NOMO-1 treated with DMSO at 0.1 percent for 48 hours (cell line): Measurements from ENCODE around the gene DCLK1.

Experiments
- DNase-seq: peaks from one replicate; lab custom pipeline; 2025; ENCODE audit not compliant: unreplicated experiment; lab: John Stamatoyannopoulos, UW

The DCLK1 gene

GRCh38 chr13:35794734-35795389, 336.3 kb downstream of the DCLK1 start:
- no peak for DNase-seq

GRCh38 chr13:35793823-35794222, 337.4 kb downstream of the DCLK1 start:
- DNase-seq = no peak

GRCh38 chr13:35792911-35793310, 338.3 kb downstream of the DCLK1 start:
- DNase-seq = no peak

GRCh38 chr13:35792021-35792420, 339.2 kb downstream of the DCLK1 start:
- no peak for DNase-seq

GRCh38 chr13:35791184-35791851, 339.9 kb downstream of the DCLK1 start:
- no peak for DNase-seq

GRCh38 chr13:35789335-35790165, 341.6 kb downstream of the DCLK1 start:
- DNase-seq = peak; percentile 1

- DNase-seq = no peak
These were observed 343.2 kb downstream of the DCLK1 start for GRCh38 chr13:35787937-35788336.

GRCh38 chr13:35785576-35786303, 345.4 kb downstream of the DCLK1 start:
- no peak for DNase-seq

GRCh38 chr13:35784286-35784951, 346.8 kb downstream of the DCLK1 start:
- DNase-seq = no peak

- no peak for DNase-seq
These were observed 348.4 kb downstream of the DCLK1 start for GRCh38 chr13:35782793-35783192.

- DNase-seq = no peak
These were observed 349.9 kb downstream of the DCLK1 start for GRCh38 chr13:35781036-35782000.

GRCh38 chr13:35780613-35781012, 350.6 kb downstream of the DCLK1 start:
- DNase-seq = no peak

- no peak for DNase-seq
These were observed 359.3 kb downstream of the DCLK1 start for GRCh38 chr13:35771898-35772297.

- DNase-seq = no peak
These were observed 360.4 kb downstream of the DCLK1 start for GRCh38 chr13:35770756-35771297.

GRCh38 chr13:35769812-35770211, 361.4 kb downstream of the DCLK1 start:
- no peak for DNase-seq

- DNase-seq = no peak
These were observed 362.6 kb downstream of the DCLK1 start for GRCh38 chr13:35768551-35768950.

- no peak for DNase-seq
These were observed 363.1 kb downstream of the DCLK1 start for GRCh38 chr13:35768073-35768472.

GRCh38 chr13:35767256-35767976, 363.8 kb downstream of the DCLK1 start:
- DNase-seq = no peak

- no peak for DNase-seq
These were observed 364.5 kb downstream of the DCLK1 start for GRCh38 chr13:35766663-35767062.
